DMS79 treated with DMSO at 0.1 percent for 48 hours (cell line): ENCODE measurements around the gene GPHN.

ENCODE experiments used
- DNase-seq: peaks from one replicate; lab custom pipeline; 2025; lab: John Stamatoyannopoulos, UW

GPHN gene

GRCh38 chr14:66507722-66508546 lies at the start of gene GPHN:
Gene GPHN (plus strand): TSS chr14:66508147.
- peak; percentile 99 for DNase-seq

- no peak for DNase-seq
Measured at GRCh38 chr14:66459603-66460002, 48.3 kb upstream of the GPHN start.

- DNase-seq = no peak
Measured at GRCh38 chr14:66464261-66464660, 43.7 kb upstream of the GPHN start.

- DNase-seq = no peak
Measured at GRCh38 chr14:66468778-66469367, 39.1 kb upstream of the GPHN start.

GRCh38 chr14:66471584-66471983 lies 36.4 kb upstream of the GPHN start:
- no peak for DNase-seq

GRCh38 chr14:66472251-66472650 lies 35.7 kb upstream of the GPHN start:
- DNase-seq = no peak

GRCh38 chr14:66473223-66473622 lies 34.7 kb upstream of the GPHN start:
- no peak for DNase-seq

- no peak for DNase-seq
Measured at GRCh38 chr14:66476964-66477363, 31.0 kb upstream of the GPHN start.

GRCh38 chr14:66477567-66477966 lies 30.4 kb upstream of the GPHN start:
- no peak for DNase-seq

- no peak for DNase-seq
Measured at GRCh38 chr14:66482873-66483272, 25.1 kb upstream of the GPHN start.

GRCh38 chr14:66483322-66483721 lies 24.6 kb upstream of the GPHN start:
- peak; percentile 43 for DNase-seq

GRCh38 chr14:66485029-66485428 lies 22.9 kb upstream of the GPHN start:
- no peak for DNase-seq

- no peak for DNase-seq
Measured at GRCh38 chr14:66485910-66486421, 22.0 kb upstream of the GPHN start, which contains the start of gene CCDC196. Gene CCDC196 (plus strand): TSS chr14:66486371. CDS start chr14:66486503, 132 bp downstream.

- DNase-seq = no peak
Measured at GRCh38 chr14:66487164-66487563, 20.8 kb upstream of the GPHN start.

- no peak for DNase-seq
Measured at GRCh38 chr14:66490143-66491111, 17.5 kb upstream of the GPHN start.

- DNase-seq = no peak
Measured at GRCh38 chr14:66493750-66494149, 14.2 kb upstream of the GPHN start.

GRCh38 chr14:66495218-66496098 lies 12.5 kb upstream of the GPHN start:
- DNase-seq = peak; percentile 89

- no peak for DNase-seq
Measured at GRCh38 chr14:66496188-66496807, 11.6 kb upstream of the GPHN start.

- DNase-seq = peak; percentile 24
Measured at GRCh38 chr14:66496911-66497310, 11.0 kb upstream of the GPHN start.

- DNase-seq = no peak
Measured at GRCh38 chr14:66498311-66498710, 9.6 kb upstream of the GPHN start.

GRCh38 chr14:66501592-66501991 lies 6.4 kb upstream of the GPHN start:
- DNase-seq = no peak
